SU-DHL-6 (cell line): Measurements from ENCODE around the gene GDF10.

ENCODE experiments used
- H2AFZ ChIP-seq: fragments of 200-600 bp; sonication (generic); 2 replicates; pipeline ENCODE4 v1.6.1; 2014; ENCODE audit warnings: low read depth, mild to moderate bottlenecking, moderate library complexity, mixed read lengths, antibody characterized with exemption, low read length; ENCODE audit not compliant: severe bottlenecking
- H3F3A ChIP-seq: fragments of 200-600 bp; shearing (Covaris generic); 2 replicates; pipeline ENCODE4 v1.6.0; 2016; ENCODE audit warnings: antibody characterized with exemption, mild to moderate bottlenecking; ENCODE audit not compliant: insufficient read depth
- H3K27ac ChIP-seq: fragments of 200-600 bp; sonication (generic); 2 replicates; pipeline ENCODE4 v1.5.1; 2016; ENCODE audit warnings: low read depth, mild to moderate bottlenecking, low read length, moderate library complexity, mixed read lengths
- H3K27me3 ChIP-seq: fragments of 200-600 bp; sonication (generic), shearing (Covaris generic); 2 replicates; pipeline ENCODE4 v1.6.0; 2014; ENCODE audit warnings: mild to moderate bottlenecking, low read length
- H3K36me3 ChIP-seq: fragments of 200-600 bp; sonication (generic); 2 replicates; pipeline ENCODE4 v1.6.1; 2014; ENCODE audit warnings: mild to moderate bottlenecking, low read length, mixed read lengths
- H3K4me2 ChIP-seq: fragments of 300-600, 200-600 bp; shearing (Covaris generic), sonication (generic); 2 replicates; pipeline ENCODE4 v1.6.0; 2014; ENCODE audit warnings: low read length, low read depth, mild to moderate bottlenecking; ENCODE audit not compliant: poor library complexity, severe bottlenecking
- H3K4me3 ChIP-seq: fragments of 200-600 bp; sonication (generic); 2 replicates; pipeline ENCODE4 v1.5.1; 2014; ENCODE audit warnings: antibody characterized with exemption, low read length, mild to moderate bottlenecking, mixed read lengths; ENCODE audit not compliant: insufficient read depth, poor library complexity, severe bottlenecking
- H3K79me2 ChIP-seq: fragments of 200-600 bp; sonication (generic); 2 replicates; pipeline ENCODE4 v1.6.1; 2014; ENCODE audit warnings: mild to moderate bottlenecking, low read length, moderate library complexity; ENCODE audit not compliant: insufficient read depth
- H3K9ac ChIP-seq: fragments of 200-600 bp; sonication (generic); 2 replicates; pipeline ENCODE4 v1.7.0; 2014; ENCODE audit warnings: mild to moderate bottlenecking, low read length
- H3K9me2 ChIP-seq: fragments of 200-600 bp; sonication (generic); replicated peaks from 2 replicates; pipeline ENCODE4 v1.6.1; 2014; ENCODE audit warnings: low read length; ENCODE audit not compliant: insufficient read depth
- H3K9me3 ChIP-seq: fragments of 200-600 bp; sonication (generic); 2 replicates; pipeline ENCODE4 v1.6.1; 2014; ENCODE audit warnings: low read length, mixed read lengths; ENCODE audit not compliant: insufficient read depth
- H4K20me1 ChIP-seq: fragments of 200-600 bp; sonication (generic); 2 replicates; pipeline ENCODE4 v1.6.1; 2014; ENCODE audit warnings: low read depth, mild to moderate bottlenecking, antibody characterized with exemption, low read length, moderate library complexity, mixed read lengths
- EZH2phosphoT487 ChIP-seq: fragments of 200-600 bp; sonication (generic), shearing (Covaris generic); conservative IDR thresholded peaks from 2 replicates; pipeline ENCODE4 v1.6.1; 2018; ENCODE audit warnings: mild to moderate bottlenecking, antibody characterized with exemption, low read length, moderate library complexity, mixed read lengths
- TF ChIP-seq, protein P1 (sequence below): fragments of 200-600 bp; sonication (generic); IDR thresholded peaks from one replicate; pipeline ENCODE4 v1.5.1; 2017; ENCODE audit warnings: antibody characterized with exemption, mild to moderate bottlenecking, low read length, moderate library complexity; ENCODE audit not compliant: insufficient read depth, poor library complexity, severe bottlenecking

GDF10 gene

DNA sequence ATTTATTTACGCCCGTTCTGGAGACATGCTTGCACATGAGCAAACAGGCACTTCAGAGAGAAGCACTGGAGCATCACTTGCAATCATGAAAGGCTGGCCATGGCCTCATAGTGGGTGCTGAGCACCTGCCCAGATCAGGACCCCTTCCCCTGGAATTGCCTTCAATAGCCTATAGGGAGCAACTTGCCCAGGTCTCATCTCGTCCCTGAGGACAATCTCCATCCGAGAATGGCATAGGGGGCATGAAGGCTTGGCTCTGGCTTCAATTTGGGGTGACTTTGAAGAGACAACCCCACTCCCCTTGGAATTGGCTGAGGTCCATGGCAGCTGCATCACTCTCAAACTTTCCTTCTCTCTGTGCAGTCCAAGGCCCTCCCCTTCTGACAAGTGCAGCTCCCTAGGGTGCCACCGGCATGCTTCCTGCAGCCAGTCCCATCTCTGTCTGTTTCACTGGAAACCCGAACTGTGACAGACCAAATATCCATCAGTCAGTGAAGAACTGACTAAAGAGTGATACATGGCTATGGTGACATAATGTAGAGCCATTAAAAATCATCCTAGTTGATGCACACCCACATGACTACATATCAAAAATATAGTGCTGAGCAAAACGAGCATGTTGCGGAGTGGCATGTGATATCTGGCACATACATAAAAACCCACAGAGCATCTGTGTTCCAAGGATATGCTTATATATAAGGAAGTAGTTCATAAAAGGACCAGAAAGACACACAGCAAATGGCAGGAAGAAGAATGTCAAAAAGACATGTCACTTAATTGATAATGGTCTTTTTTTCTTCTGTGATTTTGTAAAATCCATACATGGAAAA is 34.7 kb downstream of the GDF10 start:
- no peak overlapping the region for H3K4me2 ChIP-seq
- no peaks in the 10 kb centered on the region for H3K36me3 ChIP-seq
- H3K79me2 ChIP-seq = no peaks in the 10 kb centered on the region
- H4K20me1 ChIP-seq = no peaks in the 10 kb centered on the region
- H3K9me2 ChIP-seq = no peaks in the 10 kb centered on the region
- TF ChIP-seq, protein P1, sequence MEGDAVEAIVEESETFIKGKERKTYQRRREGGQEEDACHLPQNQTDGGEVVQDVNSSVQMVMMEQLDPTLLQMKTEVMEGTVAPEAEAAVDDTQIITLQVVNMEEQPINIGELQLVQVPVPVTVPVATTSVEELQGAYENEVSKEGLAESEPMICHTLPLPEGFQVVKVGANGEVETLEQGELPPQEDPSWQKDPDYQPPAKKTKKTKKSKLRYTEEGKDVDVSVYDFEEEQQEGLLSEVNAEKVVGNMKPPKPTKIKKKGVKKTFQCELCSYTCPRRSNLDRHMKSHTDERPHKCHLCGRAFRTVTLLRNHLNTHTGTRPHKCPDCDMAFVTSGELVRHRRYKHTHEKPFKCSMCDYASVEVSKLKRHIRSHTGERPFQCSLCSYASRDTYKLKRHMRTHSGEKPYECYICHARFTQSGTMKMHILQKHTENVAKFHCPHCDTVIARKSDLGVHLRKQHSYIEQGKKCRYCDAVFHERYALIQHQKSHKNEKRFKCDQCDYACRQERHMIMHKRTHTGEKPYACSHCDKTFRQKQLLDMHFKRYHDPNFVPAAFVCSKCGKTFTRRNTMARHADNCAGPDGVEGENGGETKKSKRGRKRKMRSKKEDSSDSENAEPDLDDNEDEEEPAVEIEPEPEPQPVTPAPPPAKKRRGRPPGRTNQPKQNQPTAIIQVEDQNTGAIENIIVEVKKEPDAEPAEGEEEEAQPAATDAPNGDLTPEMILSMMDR = no peak
- TF ChIP-seq EZH2phosphoT487 = no peak
- no peaks in the 10 kb centered on the region for H3K9me3 ChIP-seq
- H3K27me3 ChIP-seq = no peaks in the 10 kb centered on the region
- no peak overlapping the region for H2AFZ ChIP-seq
- H3K27ac ChIP-seq = no peak overlapping the region
- H3K9ac ChIP-seq = no peak overlapping the region
- H3K4me3 ChIP-seq = no peak overlapping the region
- no peaks in the 10 kb centered on the region for H3F3A ChIP-seq

GRCh38 chr10:47335906-47336305 is 35.9 kb downstream of the GDF10 start:
- no peaks in the 10 kb centered on the region for H3K79me2 ChIP-seq
- H3F3A ChIP-seq = no peaks in the 10 kb centered on the region
- no peak overlapping the region for H3K27ac ChIP-seq
- no peaks in the 10 kb centered on the region for H3K27me3 ChIP-seq
- no peaks in the 10 kb centered on the region for H3K9me3 ChIP-seq
- H3K9me2 ChIP-seq = no peaks in the 10 kb centered on the region
- no peaks in the 10 kb centered on the region for H4K20me1 ChIP-seq
- no peak overlapping the region for H2AFZ ChIP-seq
- H3K4me2 ChIP-seq = no peak overlapping the region
- TF ChIP-seq, protein P1 = no peak
- TF ChIP-seq EZH2phosphoT487 = no peak
- H3K36me3 ChIP-seq = no peaks in the 10 kb centered on the region
- no peak overlapping the region for H3K9ac ChIP-seq
- H3K4me3 ChIP-seq = no peak overlapping the region

- Histone ChIP-seq H3K4me3 (no peak overlapping the region), H3K4me2 (no peak overlapping the region), H3K27me3 (no peaks in the 10 kb centered on the region), H2AFZ (no peak overlapping the region), H3F3A (no peaks in the 10 kb centered on the region), H3K27ac (no peak overlapping the region), H4K20me1 (no peaks in the 10 kb centered on the region), H3K9me2 (no peaks in the 10 kb centered on the region), H3K36me3 (no peaks in the 10 kb centered on the region), H3K9me3 (no peaks in the 10 kb centered on the region), H3K9ac (no peak overlapping the region), H3K79me2 (no peaks in the 10 kb centered on the region)
- no peak for TF ChIP-seq EZH2phosphoT487
- TF ChIP-seq, protein P1 = no peak
Measured at GRCh38 chr10:47336387-47337134, 36.6 kb downstream of the GDF10 start.
